CD4-positive, alpha-beta T cell treated with Interleukin-4 for 1 hour (primary cell): Measurements from ENCODE around the gene GAPDH.
"Not testable (repeated sequence)": the region's sequence is repeated elsewhere in the genome, so short reads cannot be mapped to it uniquely, and the experiment has no call there.

Experiments used
- DNase-seq, 2 donors: peaks; one replicate each; pipeline ENCODE4 v3.0.0-alpha.2; 2020 to 2022

GAPDH gene

GRCh38 chr12:6533923-6534694 lies at the start of gene GAPDH:
GAPDH (plus strand) TSS chr12:6534517; CDS start chr12:6534833, 316 bp downstream.
- peak; percentile 87 to 89 for DNase-seq

- no peak for DNase-seq
Observed at GRCh38 chr12:6488240-6488639, 46.1 kb upstream of the GAPDH start.

DNA sequence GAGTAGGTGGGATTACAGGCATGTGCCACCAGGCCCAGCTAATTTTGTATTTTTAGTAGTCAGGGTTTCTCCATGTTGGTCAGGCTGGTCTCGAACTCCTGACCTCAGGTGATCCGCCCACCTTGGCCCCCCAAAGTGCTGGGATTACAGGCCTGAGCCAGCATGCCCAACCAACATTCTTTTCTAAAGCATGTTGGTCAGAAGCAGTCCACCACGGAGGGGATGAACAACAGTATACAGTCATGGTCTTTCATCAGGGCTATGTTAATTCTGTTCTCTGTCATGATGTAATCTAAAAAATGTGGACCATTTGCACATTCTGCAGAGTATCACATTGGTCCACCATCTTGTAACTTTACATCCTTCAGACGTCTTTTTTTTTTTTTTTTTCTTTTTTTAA lies 44.9 kb upstream of the GAPDH start:
- no peak for DNase-seq

DNA sequence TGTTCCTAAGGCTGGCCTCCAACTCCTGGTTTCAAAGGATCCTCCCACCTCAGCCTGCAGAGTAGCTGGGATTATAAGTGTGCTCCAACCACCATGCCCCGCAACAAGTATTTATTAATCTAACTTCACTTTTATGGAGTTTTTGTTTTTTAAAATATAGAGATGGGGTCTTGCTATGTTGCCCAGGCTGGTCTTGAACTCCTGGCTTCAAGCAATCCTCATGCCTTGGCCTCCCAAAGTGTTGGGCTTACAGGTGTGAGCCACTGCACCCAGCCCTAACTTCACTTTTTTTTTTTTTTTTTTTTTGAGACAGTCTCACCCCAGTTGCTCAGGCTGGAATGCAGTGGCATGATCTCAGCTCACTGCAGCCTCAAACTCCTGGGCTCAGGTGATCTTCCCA lies 43.6 kb upstream of the GAPDH start:
- DNase-seq: not testable (repeated sequence)

- peak; percentile 96 for DNase-seq
Observed at GRCh38 chr12:6492838-6493496, 41.4 kb upstream of the GAPDH start, which contains the start of gene MRPL51. MRPL51 (minus strand) TSS chr12:6493262; CDS start chr12:6493136, 126 bp downstream.

- peak; percentile 96 for DNase-seq
Observed at GRCh38 chr12:6493497-6494257, 40.6 kb upstream of the GAPDH start, which contains the start of gene NCAPD2. NCAPD2 (plus strand) TSS chr12:6494102; CDS start chr12:6495099, 997 bp downstream.

DNA sequence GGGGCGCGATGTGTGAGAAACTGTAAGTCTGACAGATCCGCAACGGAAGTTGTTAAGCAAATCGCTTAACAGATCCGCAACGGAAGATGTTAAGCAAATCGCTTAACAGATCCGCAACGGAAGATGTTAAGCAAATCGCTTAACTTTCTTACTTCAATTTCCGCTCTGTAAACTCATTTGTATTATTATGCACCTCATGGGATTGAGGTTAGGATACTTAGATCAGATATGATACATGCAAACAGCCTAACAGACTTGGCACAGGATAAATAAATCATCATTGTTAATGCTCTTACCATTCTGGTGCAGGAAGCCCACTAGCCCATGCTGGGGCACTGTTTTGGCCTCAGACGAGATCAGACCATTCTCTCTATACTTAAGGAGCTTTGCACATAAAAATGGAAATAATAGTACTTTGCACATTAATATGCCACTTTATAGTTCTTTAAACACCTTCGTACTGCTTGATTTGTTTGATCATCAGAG lies 40.0 kb upstream of the GAPDH start:
- no peak for DNase-seq

DNA sequence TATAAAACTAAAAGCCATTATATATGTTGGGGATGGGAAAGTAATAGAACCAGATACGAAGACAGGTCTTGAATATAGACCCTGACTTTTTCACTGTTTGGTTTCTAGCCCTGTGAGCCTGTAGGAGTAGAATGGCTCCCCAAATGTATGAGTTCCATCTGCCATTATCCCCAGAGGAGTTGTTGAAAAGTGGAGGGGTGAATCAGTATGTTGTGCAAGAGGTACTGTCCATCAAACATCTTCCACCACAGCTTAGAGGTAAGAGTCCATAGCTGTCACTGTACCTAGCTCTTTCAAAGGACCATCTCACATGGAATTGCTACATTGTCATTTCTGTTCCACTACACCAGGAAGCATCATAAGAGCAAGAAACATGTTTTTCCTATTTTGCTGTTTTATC lies 39.3 kb upstream of the GAPDH start:
- DNase-seq: no peak

DNA sequence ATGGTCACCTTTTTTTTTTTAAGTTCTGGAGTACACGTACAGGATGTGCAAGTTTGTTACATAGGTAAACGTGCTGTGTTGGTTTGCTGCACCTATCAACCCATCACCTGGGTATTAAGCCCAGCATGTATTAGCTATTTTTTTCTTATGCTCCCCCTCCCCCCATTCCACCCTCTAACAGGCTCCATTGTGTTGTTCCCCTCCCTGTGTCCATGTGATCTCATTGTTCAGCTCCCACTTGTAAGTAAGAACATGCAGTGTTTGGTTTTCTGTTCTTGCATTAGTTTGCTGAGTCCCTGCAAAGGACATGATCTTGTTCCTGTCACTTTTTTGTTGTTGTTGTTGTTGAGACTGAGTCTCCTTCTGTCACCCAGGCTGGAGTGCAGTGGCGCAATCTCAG lies 37.0 kb upstream of the GAPDH start:
- not testable (repeated sequence) for DNase-seq

DNA sequence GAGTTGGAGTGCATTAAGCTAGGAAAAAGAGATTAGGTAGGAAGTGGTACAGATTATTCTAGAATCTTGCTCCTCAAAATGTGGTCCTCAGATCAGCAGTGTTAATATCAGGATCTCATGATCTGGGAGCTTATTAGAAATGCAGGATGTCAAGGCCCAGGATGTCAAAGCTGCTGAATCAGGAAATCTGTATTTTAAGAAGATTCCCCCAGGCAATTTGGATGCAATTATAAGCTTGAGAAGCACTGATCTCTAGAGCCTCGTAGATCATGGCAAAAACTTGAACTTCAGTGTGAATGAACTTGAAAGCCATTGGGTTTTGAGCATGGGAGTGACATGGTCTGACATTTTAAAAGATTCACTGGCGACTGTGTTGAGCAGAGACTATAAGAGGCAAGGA lies 33.9 kb upstream of the GAPDH start:
- no peak for DNase-seq

GRCh38 chr12:6507102-6507998 lies 27.0 kb upstream of the GAPDH start:
- DNase-seq: no peak

DNA sequence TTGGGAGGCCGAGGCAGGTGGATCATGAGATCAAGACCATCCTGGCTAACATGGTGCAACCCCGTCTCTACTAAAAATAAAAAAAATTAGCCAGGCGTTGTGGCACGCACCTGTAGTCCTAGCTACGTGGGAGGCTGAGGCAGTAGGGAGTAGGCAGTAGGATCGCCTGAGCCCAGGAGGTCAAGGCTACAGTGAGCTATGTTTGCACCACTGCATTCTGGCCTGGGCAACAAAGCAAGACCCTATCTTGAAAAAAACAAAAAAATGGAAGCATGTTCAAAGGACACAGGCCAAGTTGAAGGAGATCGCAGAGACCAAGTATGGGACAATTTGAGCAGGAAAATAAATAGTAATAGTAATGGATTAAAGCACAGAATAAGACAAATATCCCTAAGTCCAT lies 26.2 kb upstream of the GAPDH start:
- no peak for DNase-seq

DNA sequence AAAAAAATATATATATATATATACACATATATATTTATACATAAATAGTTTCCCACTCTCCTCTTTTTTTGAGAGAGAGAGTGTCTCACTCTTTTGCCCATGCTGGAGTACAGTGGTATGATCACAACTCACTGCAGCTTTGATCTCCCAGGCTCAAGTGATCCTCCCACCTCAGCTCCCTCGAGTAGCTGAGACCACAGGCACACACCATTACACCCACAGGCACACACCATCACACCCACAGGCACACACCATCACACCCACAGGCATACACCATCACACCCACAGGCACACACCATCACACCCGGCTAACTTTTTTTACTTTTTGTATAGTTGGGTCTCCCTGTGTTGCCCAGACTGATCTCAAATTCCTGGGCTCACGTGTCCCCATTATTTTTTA lies 14.1 kb upstream of the GAPDH start:
- DNase-seq: peak in 1 of 2 donors; percentile 6

DNA sequence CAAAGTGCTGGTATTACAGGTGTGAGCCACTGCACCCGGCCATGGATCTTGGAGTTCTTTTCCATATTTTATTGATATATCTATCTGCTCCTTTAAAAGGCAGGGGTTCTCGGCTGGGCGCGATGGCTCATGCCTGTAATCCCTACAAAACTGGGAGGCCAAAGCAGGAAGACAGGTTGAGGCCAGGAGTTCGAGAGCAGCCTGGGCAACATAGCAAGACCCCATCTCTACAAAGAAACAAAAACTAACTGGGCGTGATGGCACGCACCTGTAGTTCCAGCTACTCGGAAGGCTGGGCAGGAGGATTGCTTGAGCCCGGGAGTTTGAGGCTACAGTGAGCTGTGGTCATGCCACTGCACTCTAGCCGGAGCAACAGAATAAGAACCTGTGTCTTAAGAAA lies 12.1 kb upstream of the GAPDH start:
- no peak for DNase-seq

DNA sequence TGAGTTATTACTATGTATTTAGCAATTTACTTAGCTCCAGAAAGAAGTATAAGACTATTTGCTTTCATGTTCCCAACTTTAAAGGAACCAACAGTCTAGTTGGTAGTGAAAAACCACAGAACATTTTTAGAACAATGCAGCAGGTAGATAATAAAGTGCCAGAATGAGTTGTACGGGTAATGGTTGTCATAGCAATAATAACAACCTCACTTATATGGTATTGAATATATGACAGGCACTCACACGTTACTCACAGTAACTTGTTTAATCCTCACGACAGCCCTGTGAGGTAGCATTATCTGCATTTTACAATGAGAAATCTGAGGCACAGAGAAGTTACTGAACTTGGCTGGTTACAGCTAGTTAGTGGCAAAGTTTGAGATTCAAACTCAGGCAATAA lies 10.6 kb upstream of the GAPDH start:
- no peak for DNase-seq

DNA sequence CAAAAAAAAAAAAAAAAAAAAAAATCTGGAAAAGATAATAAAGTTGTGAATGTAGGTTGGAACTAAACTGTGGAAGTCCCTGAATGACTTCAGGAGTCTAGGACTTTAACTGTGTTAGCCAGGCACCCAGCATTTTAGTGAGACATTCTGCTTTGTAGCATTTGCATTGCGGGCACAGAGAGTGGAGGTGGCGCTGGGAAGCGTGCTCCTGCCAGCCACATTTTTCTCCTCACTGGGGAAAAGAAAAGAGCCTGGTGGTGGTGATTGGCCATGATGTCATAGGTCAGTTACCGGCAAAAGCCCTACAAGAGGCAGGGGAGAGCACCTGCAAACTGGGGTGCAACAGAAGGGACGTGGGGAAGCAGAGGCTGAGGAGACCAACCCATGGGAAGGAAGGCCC lies 9.7 kb upstream of the GAPDH start:
- no peak for DNase-seq

- no peak for DNase-seq
Observed at GRCh38 chr12:6526201-6526600, 8.1 kb upstream of the GAPDH start.

- DNase-seq: no peak
Observed at GRCh38 chr12:6526766-6527525, 7.4 kb upstream of the GAPDH start.

DNA sequence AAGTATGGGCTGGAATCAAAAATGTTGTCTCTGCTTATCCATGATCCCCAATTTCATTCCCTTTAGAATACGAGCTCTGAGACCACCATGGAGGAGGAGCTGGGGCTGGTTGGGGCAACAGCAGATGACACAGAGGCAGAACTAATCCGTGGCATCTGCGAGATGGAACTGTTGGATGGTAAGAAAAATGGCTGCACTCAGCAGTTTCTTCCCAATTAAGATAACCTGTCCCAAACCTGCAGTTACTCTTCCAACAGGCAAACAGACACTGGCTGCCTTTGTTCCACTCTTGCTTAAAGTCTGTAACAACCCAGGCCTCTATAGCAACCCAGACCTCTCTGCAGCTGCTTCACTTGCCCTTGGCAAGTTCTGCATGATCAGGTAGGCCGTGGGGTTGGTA lies 6.6 kb upstream of the GAPDH start:
- DNase-seq: no peak

DNA sequence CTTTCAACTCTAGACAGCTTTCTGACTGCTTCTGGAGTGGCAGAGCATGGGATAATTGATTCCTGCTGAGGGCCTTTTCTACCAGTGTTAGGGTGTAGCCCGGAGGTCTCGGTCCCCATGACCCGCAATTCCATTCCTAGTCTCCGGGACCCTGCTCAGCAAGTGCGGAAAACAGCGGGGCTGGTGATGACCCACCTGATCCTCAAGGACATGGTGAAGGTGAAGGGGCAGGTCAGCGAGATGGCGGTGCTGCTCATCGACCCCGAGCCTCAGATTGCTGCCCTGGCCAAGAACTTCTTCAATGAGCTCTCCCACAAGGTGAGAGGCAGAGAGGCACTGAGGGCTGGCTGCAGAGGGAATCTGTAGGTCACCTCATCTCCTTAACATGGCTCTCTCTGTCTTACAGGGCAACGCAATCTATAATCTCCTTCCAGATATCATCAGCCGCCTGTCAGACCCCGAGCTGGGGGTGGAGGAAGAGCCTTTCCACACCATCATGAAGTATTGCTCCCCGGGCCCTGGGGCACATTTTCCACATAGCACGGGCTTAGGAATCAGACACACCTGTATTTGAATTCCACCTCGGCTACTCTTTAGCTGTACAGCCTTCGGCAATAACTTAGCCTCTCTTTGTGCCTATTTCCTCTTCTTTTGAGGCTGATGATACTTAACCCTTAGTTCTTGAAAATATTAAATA lies 5.6 kb upstream of the GAPDH start:
- no peak for DNase-seq

GRCh38 chr12:6529291-6529737 lies 5.0 kb upstream of the GAPDH start:
- DNase-seq: no peak
